ENCODE data around the gene THSD4.

THSD4 gene

GRCh38 chr15:71810256-71811035 is 695.2 kb downstream of the THSD4 start, which contains the start of gene NR2E3:
Gene NR2E3, plus strand, starts transcription at chr15:71810554. Its CDS starts 190 bp downstream, at chr15:71810744.
- Mint-ChIP-seq H3K4me3 (no peak within 1 kb of the TSS), H3K27me3 (peaks cover 8% of the 10 kb centered on the region), H3K4me1 (no peaks in the 10 kb centered on the region), H3K36me3 (no peaks in the 10 kb centered on the region), H3K9me3 (no peaks in the 10 kb centered on the region), H3K27ac (no peak within 1 kb of the TSS)
- DNase-seq = no peak
- CTCF ChIA-PET = no interaction called here

- no peaks in the 10 kb centered on the region for H3K4me1 Mint-ChIP-seq
- CTCF ChIA-PET = no interaction called here
- DNase-seq = no peak
- no peaks in the 10 kb centered on the region for H3K9me3 Mint-ChIP-seq
- peaks cover 8% of the 10 kb centered on the region for H3K27me3 Mint-ChIP-seq
- H3K4me3 Mint-ChIP-seq = no peak overlapping the region
- H3K36me3 Mint-ChIP-seq = no peaks in the 10 kb centered on the region
- no peak overlapping the region for H3K27ac Mint-ChIP-seq
Measured at GRCh38 chr15:71811036-71811736, 695.9 kb downstream of the THSD4 start.

GRCh38 chr15:71811752-71812735 is 696.8 kb downstream of the THSD4 start:
- no peak overlapping the region for H3K4me3 Mint-ChIP-seq
- no peak for DNase-seq
- no peaks in the 10 kb centered on the region for H3K9me3 Mint-ChIP-seq
- H3K27me3 Mint-ChIP-seq = peaks cover 6% of the 10 kb centered on the region
- no peak overlapping the region for H3K27ac Mint-ChIP-seq
- CTCF ChIA-PET = no interaction called here
- H3K4me1 Mint-ChIP-seq = no peaks in the 10 kb centered on the region
- no peaks in the 10 kb centered on the region for H3K36me3 Mint-ChIP-seq

GRCh38 chr15:71812966-71813722 is 697.9 kb downstream of the THSD4 start:
- Mint-ChIP-seq H3K4me1 (no peaks in the 10 kb centered on the region), H3K4me3 (no peak overlapping the region), H3K27ac (no peak overlapping the region), H3K9me3 (no peaks in the 10 kb centered on the region), H3K36me3 (no peaks in the 10 kb centered on the region), H3K27me3 (peaks cover 3% of the 10 kb centered on the region)
- DNase-seq = no peak
- CTCF ChIA-PET = no interaction called here

GRCh38 chr15:71813723-71814470 is 698.6 kb downstream of the THSD4 start:
- Mint-ChIP-seq H3K4me3 (no peak overlapping the region), H3K9me3 (peaks cover 3% of the 10 kb centered on the region), H3K36me3 (no peaks in the 10 kb centered on the region), H3K27ac (no peak overlapping the region), H3K4me1 (no peaks in the 10 kb centered on the region), H3K27me3 (peaks cover 3% of the 10 kb centered on the region)
- no peak for DNase-seq
- CTCF ChIA-PET = no interaction called here

- no peaks in the 10 kb centered on the region for H3K4me1 Mint-ChIP-seq
- CTCF ChIA-PET = interaction anchor here (1.5 kb wide), 1 partner anchor 13 kb away, joined by 3 read pairs; no protein-coding TSS in a partner anchor
- no peak overlapping the region for H3K4me3 Mint-ChIP-seq
- H3K27me3 Mint-ChIP-seq = peaks cover 3% of the 10 kb centered on the region
- peaks cover 10% of the 10 kb centered on the region for H3K9me3 Mint-ChIP-seq
- DNase-seq = no peak
- H3K27ac Mint-ChIP-seq = no peak overlapping the region
- H3K36me3 Mint-ChIP-seq = no peaks in the 10 kb centered on the region
Measured at GRCh38 chr15:71815301-71815700, 700.0 kb downstream of the THSD4 start.

- CTCF ChIA-PET = no interaction called here
- Mint-ChIP-seq H3K27ac (no peak overlapping the region), H3K4me3 (no peak overlapping the region), H3K4me1 (no peaks in the 10 kb centered on the region), H3K9me3 (peaks cover 25% of the 10 kb centered on the region), H3K27me3 (peaks cover under 1% of the 10 kb centered on the region), H3K36me3 (no peaks in the 10 kb centered on the region)
- no peak for DNase-seq
Measured at GRCh38 chr15:71817351-71817750, 702.1 kb downstream of the THSD4 start.

- H3K4me1 Mint-ChIP-seq = no peaks in the 10 kb centered on the region
- H3K36me3 Mint-ChIP-seq = peaks cover 2% of the 10 kb centered on the region
- H3K4me3 Mint-ChIP-seq = no peak overlapping the region
- H3K9me3 Mint-ChIP-seq = peaks cover 35% of the 10 kb centered on the region
- no peaks in the 10 kb centered on the region for H3K27me3 Mint-ChIP-seq
- CTCF ChIA-PET = no interaction called here
- DNase-seq = no peak
- no peak overlapping the region for H3K27ac Mint-ChIP-seq
Measured at GRCh38 chr15:71820127-71820526, 704.9 kb downstream of the THSD4 start.

- CTCF ChIA-PET = no interaction called here
- H3K36me3 Mint-ChIP-seq = peaks cover 7% of the 10 kb centered on the region
- H3K27ac Mint-ChIP-seq = no peak overlapping the region
- H3K4me1 Mint-ChIP-seq = no peaks in the 10 kb centered on the region
- no peaks in the 10 kb centered on the region for H3K27me3 Mint-ChIP-seq
- H3K4me3 Mint-ChIP-seq = no peak overlapping the region
- peaks cover 35% of the 10 kb centered on the region for H3K9me3 Mint-ChIP-seq
- no peak for DNase-seq
Measured at GRCh38 chr15:71821547-71822129, 706.4 kb downstream of the THSD4 start.

GRCh38 chr15:71822890-71823630 is 707.8 kb downstream of the THSD4 start:
- Mint-ChIP-seq H3K27me3 (no peaks in the 10 kb centered on the region), H3K27ac (no peak overlapping the region), H3K36me3 (peaks cover 18% of the 10 kb centered on the region), H3K4me3 (no peak overlapping the region), H3K4me1 (no peaks in the 10 kb centered on the region), H3K9me3 (peaks cover 35% of the 10 kb centered on the region)
- no peak for DNase-seq
- CTCF ChIA-PET = no interaction called here

GRCh38 chr15:71823801-71824200 is 708.5 kb downstream of the THSD4 start:
- Mint-ChIP-seq H3K4me3 (no peak overlapping the region), H3K4me1 (no peaks in the 10 kb centered on the region), H3K9me3 (peaks cover 33% of the 10 kb centered on the region), H3K36me3 (peaks cover 20% of the 10 kb centered on the region), H3K27me3 (no peaks in the 10 kb centered on the region), H3K27ac (no peak overlapping the region)
- DNase-seq = no peak
- CTCF ChIA-PET = no interaction called here

- Mint-ChIP-seq H3K4me3 (no peak overlapping the region), H3K36me3 (peaks cover 22% of the 10 kb centered on the region), H3K9me3 (peaks cover 27% of the 10 kb centered on the region), H3K4me1 (no peaks in the 10 kb centered on the region), H3K27ac (no peak overlapping the region), H3K27me3 (no peaks in the 10 kb centered on the region)
- CTCF ChIA-PET = no interaction called here
- DNase-seq = no peak
Measured at GRCh38 chr15:71825021-71825730, 709.9 kb downstream of the THSD4 start.

Measured in activated naive CD4-positive, alpha-beta T cell treated with anti-CD3 and anti-CD28 coated beads, Interleukin-2, amount 10 ng/mL, durations not matched to agents 7 days and 5 days (primary cell).